ENCODE results near the gene IFITM5. TPM values are rescaled to one million over a fixed set of nuclear protein-coding genes. Genes with fewer than 3 reads are reported as not detected.
"Not testable (repeated sequence)": the region's sequence is repeated elsewhere in the genome, so short reads cannot be mapped to it uniquely, and the experiment has no call there.

IFITM5 gene
- total and polyA plus RNA-seq, 10 donors, result not detected

- H3K27ac ChIP-seq, result peak overlapping the region in 5 of 8 donors; percentile 12 to 99 (median 97)
These were observed 31.0 kb upstream of the IFITM5 start for GRCh38 chr11:330307-330693.

GRCh38 chr11:329886-330253 lies 30.5 kb upstream of the IFITM5 start:
- no peaks in the 10 kb centered on the region for H3K9me3 ChIP-seq
- TF ChIP-seq CTCF (IDR thresholded peaks at IDR 0.05 in 8 of 11, conservative IDR thresholded peaks at IDR 0.05 in 3 of 11) (no peak), POLR2A (IDR thresholded peaks at IDR 0.05) (no peak), POLR2AphosphoS5 (IDR thresholded peaks at IDR 0.05) (no peak)
- peaks cover 41 to 81% (median 65%) of the 10 kb centered on the region in 6 donors for H3K4me1 ChIP-seq
- no peak overlapping the region for H3K4me3 ChIP-seq
- peak overlapping the region in 5 of 8 donors; percentile 12 to 99 (median 97) for H3K27ac ChIP-seq
- H3K27me3 ChIP-seq (replicated peaks in 1 of 7), result no peaks in the 10 kb centered on the region
- H3K36me3 ChIP-seq, result peaks cover 0 to 19% (median 0%) of the 10 kb centered on the region in 6 donors
- DNase-seq, result peak; percentile 6
- intact Hi-C loops (cut with DNase I; ENCODE audit: low total_unique reads), result no loop called here
- 91 to 97% (median 95%) methylated on average over 2 of the region's 2 CpGs for WGBS, 5 donors

More at GRCh38 chr11:330307-330693, 31.0 kb upstream of the IFITM5 start:
- intact Hi-C loops (cut with DNase I; ENCODE audit: low total_unique reads), result no loop called here
- TF ChIP-seq CTCF (IDR thresholded peaks at IDR 0.05 in 8 of 11, conservative IDR thresholded peaks at IDR 0.05 in 3 of 11) (no peak), POLR2A (IDR thresholded peaks at IDR 0.05) (no peak), POLR2AphosphoS5 (IDR thresholded peaks at IDR 0.05) (no peak)
- peaks cover 41 to 80% (median 65%) of the 10 kb centered on the region in 6 donors for H3K4me1 ChIP-seq
- H3K9me3 ChIP-seq, result no peaks in the 10 kb centered on the region
- WGBS, 5 donors, result 69 to 83% (median 72%) methylated on average over 14 of the region's 14 CpGs
- peaks cover 0 to 19% (median 0%) of the 10 kb centered on the region in 6 donors for H3K36me3 ChIP-seq
- no peak overlapping the region for H3K4me3 ChIP-seq
- DNase-seq, result peak; percentile 82
- H3K27me3 ChIP-seq (replicated peaks in 1 of 7), result no peaks in the 10 kb centered on the region

- peak; percentile 51 for DNase-seq
- intact Hi-C loops (cut with DNase I; ENCODE audit: low total_unique reads); H3K27me3 ChIP-seq (replicated peaks in 1 of 7); H3K9me3 ChIP-seq; H3K4me3 ChIP-seq: not testable (repeated sequence)
- Histone ChIP-seq H3K27ac (peak overlapping the region in 7 of 8 donors; percentile 96 to 99 (median 97)), H3K4me1 (peaks cover 41 to 94% (median 74%) of the 10 kb centered on the region in 6 donors), H3K36me3 (peaks cover 0 to 19% (median 0%) of the 10 kb centered on the region in 6 donors)
- 81 to 95% (median 90%) methylated on average over 15 of the region's 15 CpGs for WGBS, 5 donors
These were observed 29.3 kb upstream of the IFITM5 start for GRCh38 chr11:328516-329100.

- peak overlapping the region in 3 of 8 donors; percentile 19 to 53 (median 31) for H3K4me3 ChIP-seq
- intact Hi-C loops (cut with DNase I; ENCODE audit: low total_unique reads), result no loop called here
- peaks cover 41 to 97% (median 76%) of the 10 kb centered on the region in 6 donors for H3K4me1 ChIP-seq
- TF ChIP-seq POLR2AphosphoS5 (IDR thresholded peaks at IDR 0.05), result no peak
- TF ChIP-seq POLR2A (IDR thresholded peaks at IDR 0.05), result no peak
- no peak for TF ChIP-seq CTCF (IDR thresholded peaks at IDR 0.05 in 8 of 11, conservative IDR thresholded peaks at IDR 0.05 in 3 of 11)
- H3K36me3 ChIP-seq, result peaks cover 0 to 19% (median 0%) of the 10 kb centered on the region in 6 donors
- peak; percentile 74 for DNase-seq
- H3K27ac ChIP-seq, result peak overlapping the region; percentile 94 to 99 (median 97)
- 91 to 96% (median 93%) methylated on average over 13 of the region's 13 CpGs for WGBS, 5 donors
- no peaks in the 10 kb centered on the region for H3K27me3 ChIP-seq (replicated peaks in 1 of 7)
- no peaks in the 10 kb centered on the region for H3K9me3 ChIP-seq
These were observed 28.7 kb upstream of the IFITM5 start for GRCh38 chr11:328012-328411.

Data from spleen (tissue), 11 donors.